ENCODE data around the gene MMS22L.

Gene MMS22L

GRCh38 chr6:97312241-97312640, 29.2 kb upstream of the MMS22L start:
- Histone ChIP-seq H3K4me1 (ENCODE audit: low read depth, poor library complexity, severe bottlenecking) (no peaks in the 10 kb centered on the region), H3K4me2 (no peak overlapping the region), H4K20me1 (ENCODE audit: insufficient read depth) (no peaks in the 10 kb centered on the region), H2AFZ (ENCODE audit: low read depth) (no peak overlapping the region), H3K27me3 (ENCODE audit: insufficient read depth, low read depth) (no peaks in the 10 kb centered on the region), H3K79me2 (ENCODE audit: insufficient read depth, low read depth) (no peaks in the 10 kb centered on the region), H3K9ac (no peak overlapping the region), H3K4me3 (IDR thresholded peaks at IDR 0.05; ENCODE audit: insufficient read depth, low read depth, low read length) (no peak overlapping the region), H3K36me3 (ENCODE audit: insufficient read depth) (no peaks in the 10 kb centered on the region), H3K27ac (no peak overlapping the region)
- TF ChIP-seq CTCF (conservative IDR thresholded peaks at IDR 0.05; ENCODE audit: low read depth, low read length), result no peak

- no peak overlapping the region for H3K9ac ChIP-seq
These were observed 23.7 kb upstream of the MMS22L start for GRCh38 chr6:97306544-97307320.

DNA sequence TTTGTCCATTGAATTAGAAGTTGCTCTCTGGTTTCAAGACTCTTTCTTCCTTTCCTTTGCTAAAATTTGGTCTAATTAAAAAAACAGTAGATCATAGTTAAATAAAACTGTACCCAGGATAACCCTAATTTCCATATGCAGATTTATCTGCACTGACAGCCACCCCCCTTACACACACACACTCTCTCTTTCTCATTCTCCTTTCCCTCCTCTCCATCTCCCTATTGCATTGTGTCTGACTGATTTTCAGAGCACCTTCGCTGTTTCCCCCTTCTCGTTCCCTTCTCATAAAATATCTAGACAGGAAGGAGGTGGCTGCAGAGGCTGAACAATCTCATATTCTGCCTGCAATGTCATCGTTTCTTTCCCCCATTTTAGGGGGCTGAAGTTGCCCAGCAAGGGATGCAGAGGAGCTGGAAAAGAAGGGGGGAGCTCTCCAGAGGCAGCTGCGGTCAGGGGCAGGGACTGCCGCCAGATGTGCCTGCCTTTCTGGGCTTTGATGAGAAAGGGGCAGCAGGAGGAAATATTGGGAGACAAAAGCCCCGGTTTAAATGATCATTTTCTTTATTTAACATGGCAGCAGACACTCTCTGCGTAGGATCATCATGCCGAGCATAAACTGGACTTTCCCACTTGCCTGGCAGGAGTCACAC, 22.5 kb upstream of the MMS22L start:
- H2AFZ ChIP-seq (ENCODE audit: low read depth), result no peak overlapping the region
- H3K4me3 ChIP-seq (IDR thresholded peaks at IDR 0.05; ENCODE audit: insufficient read depth, low read depth, low read length), result no peak overlapping the region
- no peak overlapping the region for H3K4me2 ChIP-seq
- H3K27ac ChIP-seq, result no peak overlapping the region
- no peaks in the 10 kb centered on the region for H3K36me3 ChIP-seq (ENCODE audit: insufficient read depth)
- H4K20me1 ChIP-seq (ENCODE audit: insufficient read depth), result no peaks in the 10 kb centered on the region
- H3K4me1 ChIP-seq (ENCODE audit: low read depth, poor library complexity, severe bottlenecking), result no peaks in the 10 kb centered on the region
- H3K79me2 ChIP-seq (ENCODE audit: insufficient read depth, low read depth), result no peaks in the 10 kb centered on the region
- no peak overlapping the region for H3K9ac ChIP-seq
- H3K27me3 ChIP-seq (ENCODE audit: insufficient read depth, low read depth), result no peaks in the 10 kb centered on the region
- no peak for TF ChIP-seq CTCF (conservative IDR thresholded peaks at IDR 0.05; ENCODE audit: low read depth, low read length)

More at GRCh38 chr6:97306544-97307320, 23.7 kb upstream of the MMS22L start:
- Histone ChIP-seq H3K4me2 (no peak overlapping the region), H2AFZ (ENCODE audit: low read depth) (no peak overlapping the region), H3K27me3 (ENCODE audit: insufficient read depth, low read depth) (no peaks in the 10 kb centered on the region), H4K20me1 (ENCODE audit: insufficient read depth) (no peaks in the 10 kb centered on the region), H3K4me1 (ENCODE audit: low read depth, poor library complexity, severe bottlenecking) (no peaks in the 10 kb centered on the region), H3K27ac (no peak overlapping the region), H3K79me2 (ENCODE audit: insufficient read depth, low read depth) (no peaks in the 10 kb centered on the region), H3K4me3 (IDR thresholded peaks at IDR 0.05; ENCODE audit: insufficient read depth, low read depth, low read length) (no peak overlapping the region), H3K36me3 (ENCODE audit: insufficient read depth) (no peaks in the 10 kb centered on the region)
- no peak for TF ChIP-seq CTCF (conservative IDR thresholded peaks at IDR 0.05; ENCODE audit: low read depth, low read length)

DNA sequence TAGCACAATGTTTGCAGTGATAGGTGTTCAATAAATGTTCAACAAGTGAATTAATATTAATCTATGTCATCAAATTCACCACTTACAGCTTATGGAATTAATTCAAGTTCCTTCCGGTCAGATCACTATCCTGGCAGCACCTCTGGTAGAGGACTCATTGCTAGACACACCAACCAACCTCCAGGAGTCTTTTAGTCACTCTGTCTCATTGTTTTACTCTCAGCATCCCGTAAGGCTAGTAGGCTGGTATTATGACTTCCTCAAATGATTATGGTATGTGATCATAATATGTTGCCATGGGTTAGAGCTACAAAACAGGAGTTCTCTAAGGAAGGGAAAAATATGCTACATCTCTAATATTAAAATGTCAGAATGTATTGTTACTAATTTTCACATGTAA, 21.7 kb upstream of the MMS22L start:
- H3K27ac ChIP-seq, result no peak overlapping the region
- H2AFZ ChIP-seq (ENCODE audit: low read depth), result no peak overlapping the region
- no peaks in the 10 kb centered on the region for H3K79me2 ChIP-seq (ENCODE audit: insufficient read depth, low read depth)
- no peak for TF ChIP-seq CTCF (conservative IDR thresholded peaks at IDR 0.05; ENCODE audit: low read depth, low read length)
- H3K4me1 ChIP-seq (ENCODE audit: low read depth, poor library complexity, severe bottlenecking), result no peaks in the 10 kb centered on the region
- no peak overlapping the region for H3K4me3 ChIP-seq (IDR thresholded peaks at IDR 0.05; ENCODE audit: insufficient read depth, low read depth, low read length)
- H3K4me2 ChIP-seq, result no peak overlapping the region
- no peaks in the 10 kb centered on the region for H4K20me1 ChIP-seq (ENCODE audit: insufficient read depth)
- no peaks in the 10 kb centered on the region for H3K27me3 ChIP-seq (ENCODE audit: insufficient read depth, low read depth)
- no peaks in the 10 kb centered on the region for H3K36me3 ChIP-seq (ENCODE audit: insufficient read depth)
- no peak overlapping the region for H3K9ac ChIP-seq
